ENCODE data around the gene MFNG.
A peak's percentile ranks its signal among the peaks of the same experiment; 100 is the strongest.

The MFNG gene

GRCh38 chr22:37505565-37505964 is 19.4 kb upstream of the MFNG start:
- no peak for DNase-seq (ENCODE audit: low read depth)
- H3K4me3 ChIP-seq (ENCODE audit: low read depth, low read length), result no peak overlapping the region
- no peak for TF ChIP-seq CTCF (conservative IDR thresholded peaks at IDR 0.05; ENCODE audit: low read depth, low read length)

DNA sequence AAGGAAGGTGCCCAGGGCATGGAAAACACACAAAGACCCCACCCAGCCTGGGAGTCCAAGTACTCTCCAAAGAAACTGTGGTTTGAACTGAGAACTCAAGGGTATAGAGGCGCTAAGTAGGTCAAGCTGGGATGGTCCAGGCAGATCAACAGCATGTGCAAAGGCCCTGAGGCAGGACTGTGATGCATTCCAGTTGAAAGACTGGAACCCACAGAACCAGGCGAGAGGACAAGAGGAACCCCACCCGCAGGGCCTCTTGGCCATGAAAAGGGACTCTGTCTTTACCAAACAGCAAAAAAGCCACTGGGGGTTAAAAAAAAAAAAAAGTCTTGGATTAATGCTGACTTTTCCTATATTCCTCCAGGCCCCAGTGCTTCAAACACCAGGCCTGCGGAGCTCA is 18.8 kb upstream of the MFNG start:
- TF ChIP-seq CTCF (conservative IDR thresholded peaks at IDR 0.05; ENCODE audit: low read depth, low read length), result no peak
- no peak for DNase-seq (ENCODE audit: low read depth)
- H3K4me3 ChIP-seq (ENCODE audit: low read depth, low read length), result no peak overlapping the region

DNA sequence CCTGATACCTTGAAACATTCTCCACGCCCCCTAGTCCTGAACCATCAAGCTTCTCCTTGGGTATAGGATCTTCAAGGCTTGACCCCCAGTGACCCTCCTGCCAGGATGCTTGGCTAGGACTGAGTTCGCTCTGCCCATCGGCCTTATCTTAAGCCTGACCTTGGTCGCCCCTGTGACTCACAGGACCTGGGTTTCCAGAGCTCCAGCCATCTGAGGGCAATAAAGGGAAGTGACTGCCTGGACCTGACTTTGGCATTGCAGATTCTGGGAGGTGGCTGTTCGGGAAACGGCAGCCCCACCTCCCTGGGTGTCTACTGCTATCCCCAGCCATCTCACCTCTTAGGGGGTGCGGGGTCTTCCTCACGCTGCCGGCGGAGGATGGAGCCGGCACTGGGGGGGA is 17.7 kb upstream of the MFNG start:
- no peak for DNase-seq (ENCODE audit: low read depth)
- no peak overlapping the region for H3K4me3 ChIP-seq (ENCODE audit: low read depth, low read length)
- no peak for TF ChIP-seq CTCF (conservative IDR thresholded peaks at IDR 0.05; ENCODE audit: low read depth, low read length)

DNA sequence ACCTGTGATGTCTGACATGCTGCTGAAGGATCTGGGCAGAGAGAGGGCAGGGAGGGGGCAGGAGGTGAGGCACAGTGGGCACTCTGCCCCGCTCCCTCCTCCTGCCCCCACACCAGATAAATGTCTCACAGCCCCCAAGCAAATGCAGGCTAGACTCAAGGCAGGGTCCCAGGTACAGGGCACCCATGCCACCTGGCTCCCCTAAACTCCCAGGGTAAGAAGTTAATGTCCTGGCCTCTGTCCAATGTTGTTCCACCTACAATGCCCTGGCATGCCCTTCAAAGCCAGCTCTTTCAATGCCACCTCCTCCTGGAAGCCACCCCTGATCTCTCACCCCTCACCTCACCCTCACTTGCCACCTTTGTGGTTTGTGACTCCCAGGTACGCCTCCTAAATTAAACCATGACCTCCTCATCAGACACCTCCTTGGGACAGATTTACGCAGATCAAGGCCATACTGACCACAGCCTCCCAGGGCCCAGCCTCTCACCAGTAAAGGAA is 17.0 kb upstream of the MFNG start:
- no peak for TF ChIP-seq CTCF (conservative IDR thresholded peaks at IDR 0.05; ENCODE audit: low read depth, low read length)
- no peak for DNase-seq (ENCODE audit: low read depth)
- no peak overlapping the region for H3K4me3 ChIP-seq (ENCODE audit: low read depth, low read length)

GRCh38 chr22:37502342-37503182 is 16.4 kb upstream of the MFNG start:
- DNase-seq (ENCODE audit: low read depth), result no peak
- no peak for TF ChIP-seq CTCF (conservative IDR thresholded peaks at IDR 0.05; ENCODE audit: low read depth, low read length)
- H3K4me3 ChIP-seq (ENCODE audit: low read depth, low read length), result no peak overlapping the region

GRCh38 chr22:37501610-37502341 is 15.6 kb upstream of the MFNG start:
- no peak overlapping the region for H3K4me3 ChIP-seq (ENCODE audit: low read depth, low read length)
- TF ChIP-seq CTCF (conservative IDR thresholded peaks at IDR 0.05; ENCODE audit: low read depth, low read length), result no peak
- DNase-seq (ENCODE audit: low read depth), result peak; percentile 87
